Activated T-helper 17 cell treated with anti-CD3 and anti-CD28 coated beads, Interleukin-2, amount 50 U/mL, for 72 hours (primary cell): ENCODE measurements around the gene CTSV. TPM values are rescaled to one million over a fixed set of nuclear protein-coding genes. Genes with fewer than 3 reads are reported as not detected.
"Not testable (repeated sequence)": the region's sequence is repeated elsewhere in the genome, so short reads cannot be mapped to it uniquely, and the experiment has no call there.

Experiments
- ATAC-seq: fragments of 150-1000 bp; cut with Tn5 transposase; replicated peaks from 2 replicates; pipeline ENCODE4 v1.10.0; 2021; ENCODE audit warnings: mild to moderate bottlenecking, moderate library complexity
- H3K27ac Mint-ChIP-seq: one replicate; pipeline ENCODE4 v1.8.0; 2022; ENCODE audit warnings: mixed read lengths
- H3K27me3 Mint-ChIP-seq: one replicate; pipeline ENCODE4 v1.8.0; 2022; ENCODE audit warnings: mixed read lengths
- H3K36me3 Mint-ChIP-seq: one replicate; pipeline ENCODE4 v1.8.0; 2022; ENCODE audit warnings: low read depth, mild to moderate bottlenecking, mixed read lengths
- H3K4me1 Mint-ChIP-seq: one replicate; pipeline ENCODE4 v1.8.0; 2022; ENCODE audit warnings: mixed read lengths
- H3K4me3 Mint-ChIP-seq: one replicate; pipeline ENCODE4 v1.8.0; 2022; ENCODE audit warnings: mild to moderate bottlenecking, mixed read lengths
- H3K9me3 Mint-ChIP-seq: one replicate; pipeline ENCODE4 v1.8.0; 2022; ENCODE audit warnings: mixed read lengths
- total RNA-seq, 2 donors: library from RNA; stranded (reverse); gene quantifications; one replicate each; pipeline ENCODE4 v1.2.3, GENCODE V29; 2022

The CTSV gene
- 1 to 10 TPM; 1.0 to 2.1 TPM for total RNA-seq

DNA sequence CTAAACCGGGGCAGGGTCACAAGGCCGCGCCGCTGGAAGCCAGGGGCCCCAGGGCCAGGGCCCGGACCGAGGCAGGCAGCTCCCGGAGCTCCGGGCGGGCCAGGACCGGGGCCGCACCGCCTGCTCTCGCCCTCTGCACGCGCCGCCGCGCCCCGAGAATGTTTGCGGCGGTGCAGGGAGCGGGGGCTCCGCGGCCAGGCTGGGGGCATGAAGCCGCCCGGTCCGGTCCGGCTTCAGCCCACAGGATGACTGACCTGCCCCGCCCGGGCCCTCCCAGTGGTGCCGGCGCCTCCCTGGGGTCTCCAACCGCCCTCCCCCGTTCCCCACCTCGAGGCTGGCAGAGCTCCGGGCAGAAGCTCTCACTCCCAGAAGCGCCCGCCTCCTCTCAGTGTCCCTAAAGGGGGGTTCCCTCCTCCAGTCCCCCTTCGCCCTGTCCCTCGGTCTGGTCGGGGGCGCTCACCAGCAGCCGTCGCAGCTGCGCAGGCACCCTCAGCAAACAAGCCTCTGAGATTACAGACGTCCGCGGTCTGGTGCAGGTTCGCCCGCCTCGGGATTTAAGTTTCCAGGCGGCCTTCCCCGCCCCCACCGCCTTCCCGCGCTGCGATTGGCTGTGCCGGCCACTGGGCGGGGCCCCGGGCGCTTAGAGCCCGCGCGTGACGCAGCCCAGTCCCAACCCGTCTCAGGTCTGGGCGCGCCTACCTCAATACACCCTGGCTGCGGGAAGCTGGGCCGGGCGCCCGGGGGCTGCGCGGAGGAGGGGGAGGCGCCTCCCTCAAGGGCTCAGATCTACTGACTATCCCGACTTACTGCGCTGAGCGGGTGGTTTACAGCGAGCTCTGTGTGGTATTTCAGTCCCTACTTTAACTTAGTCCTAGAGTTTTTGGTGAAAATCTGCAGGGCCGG, at the start of gene CTSV:
CTSV (minus strand) TSS at position 532 of the 903 bp plus-strand sequence. CDS start 1,099 bp downstream, outside the sequence.
- Mint-ChIP-seq H3K27ac (no peak within 1 kb of the TSS), H3K4me3 (peak within 1 kb of the TSS; percentile 80), H3K27me3 (peaks cover 37% of the 10 kb centered on the region), H3K4me1 (peaks cover 11% of the 10 kb centered on the region), H3K9me3 (peaks cover 4% of the 10 kb centered on the region), H3K36me3 (no peaks in the 10 kb centered on the region)
- peak; percentile 100 for ATAC-seq

DNA sequence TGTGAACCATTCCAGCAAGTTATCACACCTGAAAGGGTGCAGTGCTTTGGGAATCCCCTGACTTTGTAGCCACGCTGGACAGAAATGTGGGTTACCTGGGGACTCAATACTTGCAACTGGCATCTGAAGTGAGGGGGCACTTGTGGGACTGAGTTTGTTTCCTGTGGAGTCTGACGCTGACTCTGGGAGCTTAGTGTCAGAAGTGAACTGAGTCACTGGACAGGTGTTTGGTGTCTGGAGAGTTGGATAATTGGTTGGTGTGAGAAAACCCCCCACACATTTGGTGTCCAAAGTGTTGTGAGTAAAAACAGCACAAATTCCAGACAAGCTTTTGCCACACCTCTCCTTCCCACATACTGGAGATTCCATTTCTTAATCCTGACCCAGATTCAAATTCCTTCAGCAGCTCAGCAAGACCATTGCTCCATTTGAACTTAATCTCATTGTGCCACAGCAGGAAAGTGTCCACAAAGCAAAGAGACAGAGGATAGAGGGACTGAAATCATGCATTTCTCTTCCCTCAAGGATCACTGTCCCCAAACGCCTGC, 48.8 kb upstream of the CTSV start:
- H3K27me3 Mint-ChIP-seq, result peaks cover 30% of the 10 kb centered on the region
- not testable (repeated sequence) for H3K27ac Mint-ChIP-seq, H3K36me3 Mint-ChIP-seq, H3K4me3 Mint-ChIP-seq, ATAC-seq, H3K9me3 Mint-ChIP-seq, H3K4me1 Mint-ChIP-seq

DNA sequence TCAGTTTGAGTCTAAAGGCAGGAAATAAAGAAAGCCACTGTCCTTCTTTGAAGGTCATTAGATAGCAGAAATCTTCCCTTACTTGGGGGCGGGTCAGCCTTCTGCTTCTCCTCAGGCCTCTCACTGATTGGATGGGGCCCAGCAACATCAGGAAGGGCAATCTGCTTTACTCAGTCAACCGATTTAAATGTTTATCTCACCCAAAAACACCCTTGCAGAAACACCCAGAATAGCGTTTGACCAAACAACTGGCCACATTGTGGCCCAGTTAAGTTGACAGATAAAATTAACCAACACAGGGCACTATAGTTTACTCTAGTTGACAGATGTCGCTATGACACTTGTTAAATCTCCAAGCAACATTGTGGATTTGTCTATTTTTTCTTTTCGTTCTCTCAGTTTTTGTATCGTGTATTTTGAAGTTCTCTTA, 45.6 kb upstream of the CTSV start:
- H3K4me1 Mint-ChIP-seq, H3K9me3 Mint-ChIP-seq, H3K27ac Mint-ChIP-seq, H3K36me3 Mint-ChIP-seq, H3K4me3 Mint-ChIP-seq, ATAC-seq: not testable (repeated sequence)
- H3K27me3 Mint-ChIP-seq, result peaks cover 36% of the 10 kb centered on the region

DNA sequence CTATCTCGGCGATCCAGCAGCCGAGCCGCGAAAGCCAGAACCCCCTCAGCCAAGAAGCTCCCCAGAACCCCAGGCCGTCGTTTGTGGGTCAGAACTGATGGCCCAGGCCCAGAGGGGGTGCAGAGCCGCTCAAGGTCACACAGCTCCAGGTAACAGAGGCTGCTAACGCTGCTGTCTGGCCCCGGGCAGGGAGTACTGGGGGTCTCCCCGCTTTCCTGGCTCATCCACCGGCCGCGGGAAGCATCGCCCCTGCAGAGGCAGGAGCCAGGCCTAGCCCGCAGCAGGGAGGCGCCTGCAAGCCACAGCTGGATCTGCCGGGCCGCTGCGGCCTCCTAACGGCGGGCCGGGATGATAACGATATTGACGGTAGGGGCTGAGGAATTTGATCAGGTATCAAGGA, 39.4 kb upstream of the CTSV start:
- peaks cover 42% of the 10 kb centered on the region for H3K27me3 Mint-ChIP-seq
- H3K27ac Mint-ChIP-seq, result no peak overlapping the region
- H3K36me3 Mint-ChIP-seq, result no peaks in the 10 kb centered on the region

DNA sequence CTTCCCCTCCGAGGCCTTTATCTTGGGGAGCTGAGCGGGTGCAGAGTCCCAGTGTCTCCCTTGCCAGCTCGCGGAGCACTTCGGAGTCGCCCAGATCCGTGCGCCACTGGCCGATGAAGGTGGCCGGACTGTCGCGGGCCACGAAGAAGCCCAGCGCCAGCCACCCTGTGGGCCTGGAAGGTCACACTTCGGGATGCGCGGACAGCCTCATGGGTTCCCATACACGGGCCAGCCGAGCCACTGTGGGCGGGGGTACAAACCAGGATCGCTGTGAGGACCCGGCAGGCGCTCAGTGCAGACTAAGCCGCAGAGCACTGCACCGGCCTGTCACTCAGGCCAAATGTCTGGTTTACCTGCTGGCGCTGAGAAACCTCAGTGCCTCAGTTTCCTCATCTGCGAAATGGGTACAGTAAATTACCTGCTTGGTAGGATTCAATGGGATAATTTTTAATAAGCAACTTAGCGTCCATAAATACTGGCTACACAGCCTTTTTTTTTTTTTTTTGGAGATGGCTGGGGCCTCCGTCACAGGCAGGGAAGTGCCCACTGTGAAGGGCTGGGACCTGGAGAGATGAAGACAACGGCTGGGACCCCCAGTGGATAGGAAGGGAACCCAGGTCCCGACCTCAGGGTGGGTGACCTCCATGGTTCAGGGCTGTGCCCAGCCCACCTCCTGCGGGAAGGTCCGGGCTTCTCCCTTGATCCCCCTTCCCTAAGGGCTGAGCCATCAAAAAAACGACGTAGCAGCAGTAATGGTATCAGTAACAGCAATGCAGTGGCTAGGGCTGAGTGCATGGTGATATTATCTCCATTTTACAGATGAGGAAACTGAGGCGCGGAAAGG, 38.7 kb upstream of the CTSV start:
- peaks cover 42% of the 10 kb centered on the region for H3K27me3 Mint-ChIP-seq
- no peaks in the 10 kb centered on the region for H3K9me3 Mint-ChIP-seq
- H3K27ac Mint-ChIP-seq, result no peak overlapping the region
- no peak overlapping the region for H3K4me3 Mint-ChIP-seq
- no peaks in the 10 kb centered on the region for H3K4me1 Mint-ChIP-seq
- no peaks in the 10 kb centered on the region for H3K36me3 Mint-ChIP-seq
- no peak for ATAC-seq

More for the DNA sequence above, 39.4 kb upstream of the CTSV start:
- Mint-ChIP-seq H3K9me3 (no peaks in the 10 kb centered on the region), H3K4me3 (no peak overlapping the region), H3K4me1 (no peaks in the 10 kb centered on the region)
- ATAC-seq, result no peak

DNA sequence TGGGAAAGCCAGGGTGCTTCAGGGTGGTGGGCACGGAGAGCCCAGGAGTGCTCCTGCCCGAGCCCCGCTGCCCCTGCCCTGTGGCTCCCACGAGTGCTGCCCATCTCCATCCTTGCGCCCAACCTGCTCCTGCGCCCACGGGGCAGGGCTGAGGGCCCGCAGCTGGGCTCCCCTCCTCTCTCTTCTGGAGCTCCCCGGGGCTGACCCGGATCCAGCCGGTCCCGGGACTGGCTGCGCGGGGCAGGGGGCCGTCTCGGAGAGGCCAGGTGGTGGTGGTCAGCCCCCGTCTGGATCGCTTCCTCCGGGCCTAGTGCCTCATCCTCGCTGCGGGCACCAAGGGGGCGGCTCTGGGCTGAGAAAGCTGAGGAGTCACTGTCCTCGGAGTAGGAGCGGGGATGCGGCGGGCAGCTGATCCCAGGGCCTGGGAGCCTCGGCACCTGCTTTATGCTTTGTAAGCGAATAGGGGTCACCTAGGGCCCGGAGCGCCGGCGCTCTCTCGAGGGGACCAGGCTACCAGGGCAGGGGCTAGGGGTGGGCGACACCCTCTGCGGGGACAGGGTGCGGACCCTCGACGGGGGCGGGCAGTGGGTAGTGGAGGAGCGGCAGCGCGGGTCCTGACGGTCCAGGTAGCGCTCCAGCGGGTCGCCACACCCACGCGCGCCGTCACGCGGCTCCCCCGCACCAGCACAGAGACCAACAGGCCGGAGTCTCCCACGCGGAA, 37.9 kb upstream of the CTSV start:
- H3K4me3 Mint-ChIP-seq, H3K27ac Mint-ChIP-seq, ATAC-seq, H3K4me1 Mint-ChIP-seq, H3K36me3 Mint-ChIP-seq, H3K9me3 Mint-ChIP-seq: not testable (repeated sequence)
- H3K27me3 Mint-ChIP-seq, result peaks cover 42% of the 10 kb centered on the region

DNA sequence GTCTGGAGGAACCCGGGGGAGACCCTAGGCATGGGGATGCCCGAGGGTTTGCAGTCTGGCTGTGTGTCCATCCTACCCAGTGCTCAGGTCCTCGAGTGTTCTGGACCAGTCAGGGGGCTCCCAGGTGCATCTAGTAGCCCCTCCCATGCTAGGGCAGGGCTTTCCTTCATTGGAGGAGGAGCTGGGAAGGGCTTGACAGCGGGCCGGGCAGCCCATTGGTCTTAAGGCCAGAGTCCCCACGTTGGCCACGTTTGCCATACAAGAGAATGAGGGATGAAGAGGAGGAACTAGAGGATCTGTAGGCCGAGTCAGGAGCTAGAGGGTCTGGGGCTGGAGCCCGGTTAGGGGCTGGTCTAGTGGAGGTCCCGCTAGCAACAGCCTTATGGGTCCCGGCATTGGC, 37.3 kb upstream of the CTSV start:
- ATAC-seq, result no peak
- H3K4me3 Mint-ChIP-seq, result no peak overlapping the region
- H3K9me3 Mint-ChIP-seq, result no peaks in the 10 kb centered on the region
- H3K27me3 Mint-ChIP-seq, result peaks cover 45% of the 10 kb centered on the region
- H3K4me1 Mint-ChIP-seq, result no peaks in the 10 kb centered on the region
- no peak overlapping the region for H3K27ac Mint-ChIP-seq
- H3K36me3 Mint-ChIP-seq, result no peaks in the 10 kb centered on the region

DNA sequence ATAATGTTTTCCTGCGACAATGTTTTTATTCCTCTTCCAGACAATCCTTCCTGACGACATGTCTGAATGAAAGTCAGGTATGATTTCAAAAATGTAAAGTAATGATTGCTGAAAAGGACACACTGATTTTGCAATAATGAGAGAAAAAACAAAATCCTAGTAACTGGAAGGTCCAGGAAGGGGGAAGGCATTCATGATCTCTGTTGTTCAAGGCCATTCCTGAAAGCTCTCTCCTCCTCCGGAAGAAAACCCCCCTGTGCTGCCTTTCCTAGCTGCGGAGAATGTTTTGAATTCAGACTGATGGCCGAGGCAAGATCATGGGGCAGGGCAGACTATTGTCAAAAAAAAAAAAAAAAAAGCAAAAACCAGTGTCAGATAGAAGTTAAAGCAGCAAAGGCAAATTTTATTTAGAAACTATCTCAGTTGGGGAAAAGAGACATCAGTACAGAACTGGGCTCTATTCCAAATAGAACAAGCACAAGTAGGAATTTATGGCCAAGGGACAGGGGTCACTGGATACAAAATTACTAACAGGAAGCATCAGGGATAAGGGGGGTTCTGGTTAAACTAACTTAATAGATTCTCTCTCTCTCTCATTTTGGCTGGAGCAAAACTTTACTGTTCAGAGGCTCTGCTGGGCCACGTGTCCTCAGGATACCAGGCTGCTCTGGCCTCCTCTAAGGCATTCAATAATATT, 36.5 kb upstream of the CTSV start:
- Mint-ChIP-seq H3K9me3 (no peaks in the 10 kb centered on the region), H3K27me3 (peaks cover 44% of the 10 kb centered on the region), H3K4me3 (no peak overlapping the region), H3K4me1 (no peaks in the 10 kb centered on the region), H3K27ac (no peak overlapping the region), H3K36me3 (no peaks in the 10 kb centered on the region)
- no peak for ATAC-seq

DNA sequence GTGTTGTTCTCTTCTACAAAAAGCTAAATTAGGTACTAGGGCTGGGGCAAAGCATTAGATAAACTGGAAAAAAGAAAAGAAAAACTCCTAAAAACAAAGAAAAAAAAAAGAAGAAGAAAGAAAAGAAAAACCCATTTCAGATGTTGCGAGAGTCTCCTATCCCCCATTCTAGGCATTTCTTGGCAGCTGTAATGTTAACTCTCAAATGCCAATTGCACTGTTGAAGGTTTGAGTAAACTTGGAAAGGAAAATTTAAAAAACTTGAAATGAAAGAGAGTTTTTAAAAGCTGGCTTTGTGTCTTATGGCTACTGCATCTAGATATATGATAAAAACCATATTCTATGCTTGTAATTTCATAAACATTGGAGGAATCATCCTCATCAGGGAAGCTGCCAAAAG, 34.6 kb upstream of the CTSV start:
- Mint-ChIP-seq H3K27me3 (peaks cover 32% of the 10 kb centered on the region), H3K9me3 (no peaks in the 10 kb centered on the region), H3K27ac (no peak overlapping the region), H3K36me3 (no peaks in the 10 kb centered on the region), H3K4me3 (no peak overlapping the region), H3K4me1 (no peaks in the 10 kb centered on the region)
- ATAC-seq, result no peak

DNA sequence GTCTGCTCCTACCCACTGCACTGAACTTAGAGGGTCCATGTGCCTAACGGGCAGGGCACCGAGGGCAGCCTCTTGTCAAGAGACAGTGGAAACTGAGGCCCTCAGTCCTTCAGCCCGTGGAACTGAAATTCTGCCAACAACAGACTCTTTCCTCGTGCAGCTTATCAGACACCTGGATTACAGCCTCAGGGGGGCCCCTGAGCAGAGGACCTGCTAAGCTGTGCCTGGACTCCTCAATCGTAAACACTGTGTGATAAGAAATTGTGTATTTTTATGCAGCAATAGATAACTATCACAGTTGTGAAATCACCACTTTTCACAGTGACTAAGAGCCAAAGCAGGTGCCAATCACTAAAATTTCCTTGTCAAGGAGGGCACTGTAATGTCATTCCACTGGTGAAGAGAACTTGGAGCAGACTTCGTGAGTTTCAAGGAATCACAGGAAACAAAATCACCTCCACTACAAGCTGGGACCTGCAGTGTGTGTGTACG, 33.4 kb upstream of the CTSV start:
- peaks cover 36% of the 10 kb centered on the region for H3K27me3 Mint-ChIP-seq
- ATAC-seq, result no peak
- H3K9me3 Mint-ChIP-seq, result no peaks in the 10 kb centered on the region
- no peak overlapping the region for H3K4me3 Mint-ChIP-seq
- no peaks in the 10 kb centered on the region for H3K4me1 Mint-ChIP-seq
- no peak overlapping the region for H3K27ac Mint-ChIP-seq
- H3K36me3 Mint-ChIP-seq, result no peaks in the 10 kb centered on the region

DNA sequence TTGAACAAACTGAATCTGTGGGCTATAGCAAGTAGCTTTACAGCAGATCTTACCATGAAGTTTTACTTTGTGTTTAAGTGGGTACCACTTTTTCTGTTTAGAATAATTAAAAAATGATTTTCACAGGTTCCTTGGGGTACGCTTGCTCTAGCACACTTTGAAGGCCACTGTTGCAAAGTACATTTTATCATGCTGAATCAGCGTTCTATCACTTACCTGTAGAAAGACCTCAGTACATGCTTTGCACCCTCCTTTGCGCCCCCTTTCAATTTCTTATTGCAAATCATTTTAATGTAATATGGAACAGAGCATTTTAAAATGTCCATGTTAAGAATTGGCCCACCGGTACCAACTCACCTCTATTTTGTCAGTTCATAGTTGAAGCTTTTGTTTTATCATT, 31.4 kb upstream of the CTSV start:
- H3K36me3 Mint-ChIP-seq, H3K4me1 Mint-ChIP-seq, H3K4me3 Mint-ChIP-seq, ATAC-seq, H3K27ac Mint-ChIP-seq, H3K9me3 Mint-ChIP-seq: not testable (repeated sequence)
- peaks cover 31% of the 10 kb centered on the region for H3K27me3 Mint-ChIP-seq

DNA sequence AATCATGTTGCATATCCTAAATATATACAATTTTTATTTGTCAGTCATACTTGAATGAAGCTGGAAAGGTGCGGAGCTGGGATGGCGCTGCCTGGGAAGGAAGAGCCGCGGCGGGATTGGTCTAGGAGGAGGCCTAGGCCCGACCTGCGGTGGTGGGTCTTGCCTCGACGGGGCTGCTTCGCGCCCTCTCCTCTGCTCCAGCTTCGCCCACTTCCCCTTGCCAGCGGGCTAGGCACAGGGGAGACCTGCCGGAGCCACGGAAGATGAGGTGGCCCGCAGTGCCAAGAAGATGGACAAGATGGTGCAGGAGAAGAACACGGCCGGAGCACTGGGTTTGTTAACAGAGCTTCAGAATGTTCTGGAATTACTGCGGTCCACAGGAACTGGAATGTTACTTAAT, 28.5 kb upstream of the CTSV start:
- peaks cover 4% of the 10 kb centered on the region for H3K4me1 Mint-ChIP-seq

DNA sequence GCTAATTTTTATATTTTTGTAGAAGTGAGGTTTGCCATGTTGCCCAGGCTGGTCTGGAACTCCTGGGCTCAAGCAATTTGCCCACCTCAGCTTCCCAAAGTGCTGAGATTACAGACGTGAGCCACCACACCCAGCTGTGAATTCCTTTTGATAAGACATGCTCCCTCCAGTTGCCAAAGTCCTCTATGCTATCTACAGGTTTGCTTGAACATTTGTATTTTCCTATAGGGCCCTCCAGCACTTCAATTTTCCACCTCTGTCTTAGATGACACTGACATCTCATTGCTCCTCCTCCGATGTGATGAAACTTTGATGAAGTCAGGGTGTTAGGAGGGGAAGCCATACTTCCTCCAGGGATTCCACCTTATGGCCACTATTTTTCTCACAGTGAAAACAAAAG, 25.2 kb upstream of the CTSV start:
- Mint-ChIP-seq H3K27ac (no peak overlapping the region), H3K4me3 (no peak overlapping the region), H3K36me3 (no peaks in the 10 kb centered on the region), H3K4me1 (peaks cover 13% of the 10 kb centered on the region), H3K9me3 (peaks cover 6% of the 10 kb centered on the region), H3K27me3 (peaks cover 16% of the 10 kb centered on the region)
- no peak for ATAC-seq

More for the DNA sequence above, 28.5 kb upstream of the CTSV start:
- Mint-ChIP-seq H3K36me3 (no peaks in the 10 kb centered on the region), H3K9me3 (peaks cover 6% of the 10 kb centered on the region), H3K4me3 (no peak overlapping the region), H3K27ac (no peak overlapping the region), H3K27me3 (peaks cover 17% of the 10 kb centered on the region)
- ATAC-seq, result no peak
